Common myeloid progenitor, CD34-positive (primary cell): ENCODE results near the gene TBC1D24.

ENCODE experiments used
- CTCF ChIA-PET: fragments of 350-600 bp; sonication (Branson Sonifier 250); formaldehyde crosslinking; loops from one replicate; lab custom pipeline; 2021; ENCODE audit warnings: antibody characterized with exemption; lab: Charles Lee
- POLR2A ChIA-PET: fragments of 350-600 bp; sonication (Branson Sonifier 250); formaldehyde crosslinking; loops from one replicate; lab custom pipeline; 2021; ENCODE audit warnings: antibody characterized with exemption; lab: Charles Lee
- DNase-seq, 3 donors: peaks; one replicate each; pipeline versions ENCODE4 v3.0.0 to v3.0.0-alpha.2; 2013
- H3K27ac ChIP-seq, 2 experiments: 1 replicate in 1 of 2; 2 replicates in 1 of 2; pipeline ENCODE4 v1.7.0; 2013; ENCODE audit warnings: inconsistent platforms in 2 of 2, low read length in 2 of 2, mild to moderate bottlenecking in 2 of 2, low read depth in 1 of 2, moderate library complexity in 1 of 2; ENCODE audit not compliant: severe bottlenecking in 2 of 2, insufficient read depth in 1 of 2, poor library complexity in 1 of 2
- H3K27me3 ChIP-seq, 5 experiments: replicated peaks in 2 of 5; 1 replicate in 3 of 5; 2 replicates in 2 of 5; pipeline versions ENCODE4 v1.6.1 to v1.7.0; 2013; ENCODE audit warnings: low read length in 4 of 5, mild to moderate bottlenecking in 2 of 5, moderate library complexity in 2 of 5, inconsistent platforms in 1 of 5; ENCODE audit not compliant: insufficient read depth in 5 of 5, control insufficient read depth in 4 of 5
- H3K36me3 ChIP-seq, 4 experiments: 1 replicate in 2 of 4; 2 replicates in 2 of 4; pipeline versions ENCODE4 v1.6.1 to v1.7.0; 2013; ENCODE audit warnings: low read length in 3 of 4, control low read depth in 1 of 4, mild to moderate bottlenecking in 1 of 4; ENCODE audit not compliant: control insufficient read depth in 4 of 4, insufficient read depth in 4 of 4
- H3K4me1 ChIP-seq, 4 experiments: 1 replicate in 3 of 4; 2 replicates in 1 of 4; pipeline versions ENCODE4 v1.6.1 to v1.7.1; 2013; ENCODE audit warnings: low read length in 3 of 4, mild to moderate bottlenecking in 3 of 4, control low read depth in 1 of 4, inconsistent platforms in 1 of 4, moderate library complexity in 1 of 4; ENCODE audit not compliant: control insufficient read depth in 4 of 4, insufficient read depth in 4 of 4; ENCODE audit errors: control extremely low read depth in 1 of 4
- H3K4me3 ChIP-seq, 7 experiments: 1 replicate in 4 of 7; 2 replicates in 3 of 7; pipeline versions ENCODE4 v1.5.1 to v1.7.0; 2013; ENCODE audit warnings: mild to moderate bottlenecking in 7 of 7, low read length in 6 of 7, moderate library complexity in 6 of 7, inconsistent platforms in 2 of 7, low read depth in 2 of 7, control low read depth in 1 of 7; ENCODE audit not compliant: insufficient read depth in 4 of 7, control insufficient read depth in 1 of 7; ENCODE audit errors: extremely low read depth in 1 of 7
- H3K9me3 ChIP-seq, 5 experiments: 1 replicate in 4 of 5; 2 replicates in 1 of 5; pipeline versions ENCODE4 v1.6.1 to v1.7.1; 2013; ENCODE audit warnings: low read length in 4 of 5, mild to moderate bottlenecking in 2 of 5, inconsistent platforms in 1 of 5, low read depth in 1 of 5, moderate library complexity in 1 of 5; ENCODE audit not compliant: control insufficient read depth in 4 of 5, insufficient read depth in 2 of 5; ENCODE audit errors: control extremely low read depth in 1 of 5
- WGBS: methylation state at CpG from one replicate; pipeline ENCODE4 v1.1.5; 2013; ENCODE audit not compliant: insufficient coverage; 5-methylcytosine and 5-hydroxymethylcytosine counted together

The TBC1D24 gene

GRCh38 chr16:2480948-2481347, 6.0 kb downstream of the TBC1D24 start:
- POLR2A ChIA-PET, result no interaction called here
- CTCF ChIA-PET, result interaction anchor here (1.5 kb wide), 1 partner anchor 141 kb away, joined by 5 read pairs; the partner anchor contains the start of gene ABCA3
- peaks cover 2 to 23% (median 12%) of the 10 kb centered on the region in 4 experiments for H3K4me1 ChIP-seq

GRCh38 chr16:2481676-2482075, 6.7 kb downstream of the TBC1D24 start:
- H3K4me3 ChIP-seq, result no peak overlapping the region
- no peak overlapping the region for H3K27ac ChIP-seq
- POLR2A ChIA-PET, result no interaction called here
- WGBS, result 96% methylated on average over 7 of the region's 7 CpGs
- DNase-seq, result no peak
- H3K4me1 ChIP-seq, result peaks cover 2 to 23% (median 15%) of the 10 kb centered on the region in 4 experiments
- peaks cover 0 to 33% (median 2%) of the 10 kb centered on the region in 4 experiments for H3K36me3 ChIP-seq
- CTCF ChIA-PET, result interaction anchor here (1.3 to 1.5 kb wide), 2 partner anchors 15 to 142 kb away, joined by 3 to 5 read pairs; partner anchors contain the start of gene ABCA3
- H3K9me3 ChIP-seq, result no peaks in the 10 kb centered on the region
- no peaks in the 10 kb centered on the region for H3K27me3 ChIP-seq

More at GRCh38 chr16:2480948-2481347, 6.0 kb downstream of the TBC1D24 start:
- Histone ChIP-seq H3K36me3 (peaks cover 0 to 33% (median 2%) of the 10 kb centered on the region in 4 experiments), H3K27ac (no peak overlapping the region), H3K27me3 (no peaks in the 10 kb centered on the region), H3K9me3 (no peaks in the 10 kb centered on the region), H3K4me3 (no peak overlapping the region)
- 96% methylated on average over 9 of the region's 12 CpGs for WGBS
- no peak for DNase-seq

GRCh38 chr16:2482249-2482648, 7.3 kb downstream of the TBC1D24 start:
- H3K4me1 ChIP-seq, result peaks cover 2 to 28% (median 21%) of the 10 kb centered on the region in 4 experiments
- no peaks in the 10 kb centered on the region for H3K27me3 ChIP-seq
- H3K9me3 ChIP-seq, result no peaks in the 10 kb centered on the region
- ChIA-PET CTCF (interaction anchor here (0.9 to 1.5 kb wide), 4 partner anchors 9 to 25 kb away, joined by 3 to 4 read pairs (median 3); no protein-coding TSS in a partner anchor), POLR2A (no interaction called here)
- H3K4me3 ChIP-seq, result no peak overlapping the region
- H3K27ac ChIP-seq, result no peak overlapping the region
- DNase-seq, result no peak
- peaks cover 0 to 33% (median 2%) of the 10 kb centered on the region in 4 experiments for H3K36me3 ChIP-seq
- 96% methylated on average over 11 of the region's 13 CpGs for WGBS

GRCh38 chr16:2482708-2483534, 8.0 kb downstream of the TBC1D24 start:
- H3K4me1 ChIP-seq, result peaks cover 2 to 35% (median 28%) of the 10 kb centered on the region in 4 experiments
- 98% methylated on average over 23 of the region's 32 CpGs for WGBS
- no peaks in the 10 kb centered on the region for H3K27me3 ChIP-seq
- no peaks in the 10 kb centered on the region for H3K9me3 ChIP-seq
- no peak overlapping the region for H3K27ac ChIP-seq
- CTCF ChIA-PET, result interaction anchor here (0.9 to 1.5 kb wide), 5 partner anchors 10 to 24 kb away, joined by 3 to 6 read pairs (median 3); no protein-coding TSS in a partner anchor
- H3K36me3 ChIP-seq, result peaks cover 0 to 33% (median 2%) of the 10 kb centered on the region in 4 experiments
- H3K4me3 ChIP-seq, result no peak overlapping the region
- POLR2A ChIA-PET, result no interaction called here
- DNase-seq, result no peak

GRCh38 chr16:2483939-2484897, 9.3 kb downstream of the TBC1D24 start:
- peaks cover 2 to 41% (median 34%) of the 10 kb centered on the region in 4 experiments for H3K4me1 ChIP-seq
- 93% methylated on average over 16 of the region's 16 CpGs for WGBS
- peaks cover 0 to 32% (median under 1%) of the 10 kb centered on the region in 4 experiments for H3K36me3 ChIP-seq
- POLR2A ChIA-PET, result no interaction called here
- H3K27ac ChIP-seq, result no peak overlapping the region
- no peaks in the 10 kb centered on the region for H3K27me3 ChIP-seq
- H3K4me3 ChIP-seq, result no peak overlapping the region
- no peaks in the 10 kb centered on the region for H3K9me3 ChIP-seq
- no peak for DNase-seq
- CTCF ChIA-PET, result interaction anchor here (1.0 to 1.3 kb wide), 3 partner anchors 15 to 22 kb away, joined by 3 to 6 read pairs (median 3); no protein-coding TSS in a partner anchor

- Histone ChIP-seq H3K4me1 (peaks cover 2 to 41% (median 34%) of the 10 kb centered on the region in 4 experiments), H3K27me3 (no peaks in the 10 kb centered on the region), H3K9me3 (no peaks in the 10 kb centered on the region), H3K27ac (no peak overlapping the region), H3K4me3 (no peak overlapping the region), H3K36me3 (peaks cover 0 to 29% (median 0%) of the 10 kb centered on the region in 4 experiments)
- CTCF ChIA-PET, result interaction anchor here (0.9 to 6.0 kb wide), 5 partner anchors 9 to 55 kb away, joined by 3 to 42 read pairs (median 11); partner anchors contain the start of genes CCNF and TBC1D24
- POLR2A ChIA-PET, result no interaction called here
- WGBS, result 95% methylated on average over 10 of the region's 13 CpGs
- no peak for DNase-seq
Measured at GRCh38 chr16:2484898-2485508, 10.1 kb downstream of the TBC1D24 start.
